Naive thymus-derived CD4-positive, alpha-beta T cell (primary cell): Measurements from ENCODE around the gene TRIP6. TPM values are rescaled to one million over a fixed set of nuclear protein-coding genes. Genes with fewer than 3 reads are reported as not detected.
A peak's percentile ranks its signal among the peaks of the same experiment; 100 is the strongest.
"Not testable (repeated sequence)": the region's sequence is repeated elsewhere in the genome, so short reads cannot be mapped to it uniquely, and the experiment has no call there.

Source experiments
- ATAC-seq: fragments of 150-1000 bp; cut with Tn5 transposase; 2 replicates; pipeline ENCODE4 v1.10.0; 2021; ENCODE audit warnings: mild to moderate bottlenecking, moderate library complexity
- CTCF ChIA-PET: fragments of 350-600 bp; sonication (Branson Sonifier 250); formaldehyde crosslinking; loops from one replicate; lab custom pipeline; 2021; ENCODE audit warnings: antibody characterized with exemption; lab: Charles Lee
- POLR2A ChIA-PET: fragments of 350-600 bp; sonication (Branson Sonifier 250); formaldehyde crosslinking; loops from one replicate; lab custom pipeline; 2021; ENCODE audit warnings: antibody characterized with exemption, inconsistent platforms; lab: Charles Lee
- DNase-seq, 9 donors: peaks; one replicate each; pipeline versions ENCODE4 v3.0.0 to v3.0.0-alpha.2; 2020 to 2022; ENCODE audit warnings: mixed read lengths in 1 of 9
- H3K27ac ChIP-seq: one replicate; pipeline ENCODE4 v1.7.0; 2013; ENCODE audit warnings: mild to moderate bottlenecking, low read depth, low read length, moderate library complexity
- H3K27me3 ChIP-seq, 2 donors: one replicate each; pipeline ENCODE4 v1.7.0; 2013; ENCODE audit warnings: low read length in 2 of 2, mild to moderate bottlenecking in 2 of 2, moderate library complexity in 2 of 2; ENCODE audit not compliant: control insufficient read depth in 2 of 2, insufficient read depth in 2 of 2
- H3K36me3 ChIP-seq, 3 experiments: 1 replicate in 2 of 3; 2 replicates in 1 of 3; pipeline ENCODE4 v1.7.0; 2013; ENCODE audit warnings: low read length in 3 of 3, mild to moderate bottlenecking in 3 of 3, moderate library complexity in 1 of 3; ENCODE audit not compliant: insufficient read depth in 3 of 3, control insufficient read depth in 2 of 3
- H3K4me1 ChIP-seq, 2 donors: one replicate each; pipeline ENCODE4 v1.7.0; 2013; ENCODE audit warnings: low read length in 2 of 2, mild to moderate bottlenecking in 2 of 2, moderate library complexity in 1 of 2; ENCODE audit not compliant: control insufficient read depth in 2 of 2, insufficient read depth in 2 of 2
- H3K4me3 ChIP-seq: 2 replicates; pipeline ENCODE4 v1.7.0; 2013; ENCODE audit warnings: mild to moderate bottlenecking, low read length
- H3K9me3 ChIP-seq, 3 experiments: 1 replicate in 2 of 3; 2 replicates in 1 of 3; pipeline ENCODE4 v1.7.0; 2013; ENCODE audit warnings: low read length in 3 of 3; ENCODE audit not compliant: control insufficient read depth in 2 of 3
- H3K27ac Mint-ChIP-seq, 9 donors: one replicate each; pipeline ENCODE4 v1.8.0; 2020 to 2022; ENCODE audit warnings: mixed read lengths in 9 of 9, mild to moderate bottlenecking in 8 of 9, moderate library complexity in 5 of 9, inconsistent platforms in 2 of 9
- H3K27me3 Mint-ChIP-seq, 5 donors: one replicate each; pipeline ENCODE4 v1.8.0; 2021 to 2022; ENCODE audit warnings: mixed read lengths in 5 of 5, mild to moderate bottlenecking in 1 of 5
- H3K36me3 Mint-ChIP-seq, 5 donors: one replicate each; pipeline ENCODE4 v1.8.0; 2020 to 2022; ENCODE audit warnings: mixed read lengths in 5 of 5, mild to moderate bottlenecking in 3 of 5, inconsistent platforms in 1 of 5
- H3K4me1 Mint-ChIP-seq, 7 donors: one replicate each; pipeline ENCODE4 v1.8.0; 2020 to 2022; ENCODE audit warnings: mixed read lengths in 7 of 7, mild to moderate bottlenecking in 3 of 7, inconsistent platforms in 1 of 7
- H3K4me3 Mint-ChIP-seq, 10 donors: one replicate each; pipeline ENCODE4 v1.8.0; 2020 to 2022; ENCODE audit warnings: mild to moderate bottlenecking in 10 of 10, mixed read lengths in 10 of 10, moderate library complexity in 6 of 10, inconsistent platforms in 2 of 10
- H3K9me3 Mint-ChIP-seq, 11 donors: one replicate each; pipeline ENCODE4 v1.8.0; 2020 to 2022; ENCODE audit warnings: mixed read lengths in 11 of 11, mild to moderate bottlenecking in 4 of 11, inconsistent platforms in 1 of 11, moderate library complexity in 1 of 11
- intact Hi-C, 2 donors: fragments of 100-400 bp; cut with micrococcal nuclease; formaldehyde crosslinking; loops; one replicate each; pipeline ENCODE4 v1.15.1; 2023
- polyA plus RNA-seq, 2 donors: library from polyadenylated mRNA; unstranded; fragments of 300-500 nt; fragmentation: Illumina TruSeq; gene quantifications; one replicate each; pipeline ENCODE4 v1.2.3, GENCODE V29; 2021
- total RNA-seq, 6 experiments: library from RNA in 5 of 6; stranded (reverse) in 5 of 6; gene quantifications; 1 replicate in 5 of 6; 2 replicates in 1 of 6; pipeline ENCODE4 v1.2.3 and lab custom pipeline; 2021 to 2026

TRIP6 gene
- total and polyA plus RNA-seq, 7 experiments from 2014 or later = 3.4 to 28.1 (median 10.1) TPM

- Mint-ChIP-seq H3K27ac (no peak overlapping the region), H3K4me3 (no peak overlapping the region), H3K4me1 (peaks cover 0 to 5% (median 0%) of the 10 kb centered on the region in 7 donors), H3K27me3 (peaks cover 16 to 26% (median 24%) of the 10 kb centered on the region in 5 donors), H3K36me3 (no peaks in the 10 kb centered on the region), H3K9me3 (no peaks in the 10 kb centered on the region)
- no peak for DNase-seq
- no peak overlapping the region for H3K27ac ChIP-seq
- POLR2A ChIA-PET = no interaction called here
- intact Hi-C loops = no loop called here
- CTCF ChIA-PET = no interaction called here
- H3K9me3 ChIP-seq = no peaks in the 10 kb centered on the region
- peaks cover 0 to 3% of the 10 kb centered on the region in 2 donors for H3K27me3 ChIP-seq
- ATAC-seq = no peak
- H3K36me3 ChIP-seq = no peaks in the 10 kb centered on the region
- no peak overlapping the region for H3K4me3 ChIP-seq
- H3K4me1 ChIP-seq = no peaks in the 10 kb centered on the region
These were observed 34.7 kb downstream of the TRIP6 start for GRCh38 chr7:100901921-100902332.

GRCh38 chr7:100902638-100903037 lies 35.5 kb downstream of the TRIP6 start:
- H3K4me1 ChIP-seq = no peaks in the 10 kb centered on the region
- ATAC-seq (no peak), DNase-seq (no peak)
- Mint-ChIP-seq H3K4me1 (peaks cover 0 to 5% (median 0%) of the 10 kb centered on the region in 7 donors), H3K27ac (no peak overlapping the region), H3K4me3 (no peak overlapping the region), H3K36me3 (no peaks in the 10 kb centered on the region), H3K27me3 (peaks cover 14 to 21% (median 19%) of the 10 kb centered on the region in 5 donors), H3K9me3 (no peaks in the 10 kb centered on the region)
- ChIA-PET POLR2A (no interaction called here), CTCF (interaction anchor here (1.0 kb wide), 1 partner anchor 241 kb away, joined by 5 read pairs; no protein-coding TSS in a partner anchor)
- H3K9me3 ChIP-seq = no peaks in the 10 kb centered on the region
- intact Hi-C loops = no loop called here
- no peaks in the 10 kb centered on the region for H3K27me3 ChIP-seq
- no peaks in the 10 kb centered on the region for H3K36me3 ChIP-seq
- H3K27ac ChIP-seq = no peak overlapping the region
- no peak overlapping the region for H3K4me3 ChIP-seq

- Mint-ChIP-seq H3K36me3 (no peaks in the 10 kb centered on the region), H3K27ac (no peak overlapping the region), H3K27me3 (peaks cover 0 to 19% (median 0%) of the 10 kb centered on the region in 5 donors), H3K9me3 (peaks cover 0 to 5% (median 0%) of the 10 kb centered on the region in 11 donors), H3K4me3 (no peak overlapping the region), H3K4me1 (peaks cover 0 to 3% (median 0%) of the 10 kb centered on the region in 7 donors)
- intact Hi-C loops = no loop called here
- Histone ChIP-seq H3K27me3 (no peaks in the 10 kb centered on the region), H3K36me3 (no peaks in the 10 kb centered on the region), H3K4me1 (no peaks in the 10 kb centered on the region), H3K27ac (no peak overlapping the region), H3K4me3 (no peak overlapping the region), H3K9me3 (no peaks in the 10 kb centered on the region)
- POLR2A ChIA-PET = no interaction called here
- CTCF ChIA-PET = no interaction called here
- ATAC-seq (no peak), DNase-seq (no peak)
These were observed 41.3 kb downstream of the TRIP6 start for GRCh38 chr7:100908512-100908911.

GRCh38 chr7:100910443-100910842 lies 43.3 kb downstream of the TRIP6 start:
- DNase-seq, POLR2A ChIA-PET, CTCF ChIA-PET: not testable (repeated sequence)

GRCh38 chr7:100911484-100911883 lies 44.3 kb downstream of the TRIP6 start:
- no peak for DNase-seq
- Mint-ChIP-seq H3K4me1 (peaks cover 0 to 3% (median 0%) of the 10 kb centered on the region in 7 donors), H3K36me3 (no peaks in the 10 kb centered on the region), H3K9me3 (peaks cover 0 to 5% (median 0%) of the 10 kb centered on the region in 11 donors), H3K27me3 (peaks cover 0 to 22% (median 9%) of the 10 kb centered on the region in 5 donors), H3K4me3 (no peak overlapping the region), H3K27ac (no peak overlapping the region)
- ATAC-seq = no peak
- CTCF ChIA-PET = no interaction called here
- no peak overlapping the region for H3K27ac ChIP-seq
- H3K27me3 ChIP-seq = no peaks in the 10 kb centered on the region
- POLR2A ChIA-PET = no interaction called here
- H3K9me3 ChIP-seq = no peaks in the 10 kb centered on the region
- H3K4me3 ChIP-seq = no peak overlapping the region
- H3K36me3 ChIP-seq = no peaks in the 10 kb centered on the region
- intact Hi-C loops = no loop called here
- no peaks in the 10 kb centered on the region for H3K4me1 ChIP-seq

More at GRCh38 chr7:100910443-100910842, 43.3 kb downstream of the TRIP6 start:
- H3K4me1 Mint-ChIP-seq, H3K27ac Mint-ChIP-seq, H3K4me3 ChIP-seq, H3K4me1 ChIP-seq, H3K4me3 Mint-ChIP-seq, H3K27me3 ChIP-seq, H3K27ac ChIP-seq, H3K9me3 Mint-ChIP-seq, H3K9me3 ChIP-seq, intact Hi-C loops, H3K36me3 ChIP-seq, H3K36me3 Mint-ChIP-seq: not testable (repeated sequence)
- peak; percentile 76 for ATAC-seq
- peaks cover 0 to 19% (median 9%) of the 10 kb centered on the region in 5 donors for H3K27me3 Mint-ChIP-seq

GRCh38 chr7:100914208-100914878 lies 47.2 kb downstream of the TRIP6 start:
- Mint-ChIP-seq H3K36me3 (no peaks in the 10 kb centered on the region), H3K27ac (no peak overlapping the region), H3K27me3 (peaks cover 5 to 26% (median 13%) of the 10 kb centered on the region in 5 donors), H3K4me3 (no peak overlapping the region), H3K9me3 (no peaks in the 10 kb centered on the region), H3K4me1 (peaks cover 0 to 3% (median 0%) of the 10 kb centered on the region in 7 donors)
- Histone ChIP-seq H3K27me3 (no peaks in the 10 kb centered on the region), H3K36me3 (no peaks in the 10 kb centered on the region), H3K27ac (no peak overlapping the region), H3K9me3 (no peaks in the 10 kb centered on the region), H3K4me1 (no peaks in the 10 kb centered on the region), H3K4me3 (no peak overlapping the region)
- intact Hi-C loops = no loop called here
- DNase-seq (no peak), ATAC-seq (no peak)
- ChIA-PET CTCF (interaction anchor here (0.6 kb wide), 1 partner anchor 16 kb away, joined by 3 read pairs; no protein-coding TSS in a partner anchor), POLR2A (no interaction called here)
